Stimulated activated CD8-positive, alpha-beta memory T cell treated with anti-CD3 and anti-CD28 coated beads, Interleukin-4, amount 100 ng/mL, for 4 hours (primary cell): Measurements from ENCODE around the gene SAMD8.

ENCODE experiments used
- DNase-seq, 2 donors: peaks; one replicate each; pipeline ENCODE4 v3.0.0-alpha.2; 2020; ENCODE audit warnings: low read depth in 2 of 2, low spot score in 1 of 2

Gene SAMD8

GRCh38 chr10:75111365-75111906, at the start of gene SAMD8:
Gene SAMD8 (plus strand): TSS chr10:75111656. CDS start chr10:75150529, 38,873 bp downstream.
- DNase-seq: peak; percentile 86 to 92

DNA sequence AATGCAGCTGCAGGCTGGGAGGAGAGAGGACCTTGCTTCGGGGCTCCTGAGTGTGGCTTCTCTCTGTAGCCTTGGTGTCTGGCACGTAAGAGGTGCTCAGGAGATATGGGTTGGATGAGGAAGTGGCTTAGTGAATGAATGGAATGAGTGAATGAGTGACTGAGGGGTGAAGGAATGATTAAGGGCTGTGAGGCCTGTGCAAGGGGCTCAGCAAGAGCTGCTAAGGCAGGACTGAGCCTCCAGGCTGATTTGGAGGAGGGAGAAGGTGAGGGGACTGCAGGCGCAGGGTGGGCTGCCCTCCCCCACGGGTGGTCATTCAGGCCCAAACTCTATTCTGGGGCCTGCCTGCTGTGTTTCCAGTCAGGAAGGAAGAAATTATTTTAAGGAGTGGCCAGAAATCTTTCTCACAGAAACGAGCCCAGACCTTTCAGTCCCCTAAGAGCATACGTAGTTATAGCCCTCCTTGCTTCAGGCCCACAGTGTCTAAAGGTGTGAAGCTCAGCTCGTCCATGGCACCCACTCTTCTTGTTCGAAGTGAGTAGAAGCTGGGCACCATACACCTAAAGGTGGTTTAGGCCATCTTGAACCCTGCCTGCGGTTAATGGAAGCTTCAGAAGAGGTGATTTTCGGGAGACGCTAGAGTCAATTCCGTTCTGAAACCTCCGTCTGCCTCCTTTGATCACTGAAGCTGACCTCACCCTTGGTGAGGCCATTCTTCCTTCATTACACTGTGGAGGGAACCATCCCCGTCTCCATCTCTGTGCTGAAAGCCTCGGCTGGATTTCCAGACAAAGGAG, 49.5 kb upstream of the SAMD8 start:
- no peak for DNase-seq

DNA sequence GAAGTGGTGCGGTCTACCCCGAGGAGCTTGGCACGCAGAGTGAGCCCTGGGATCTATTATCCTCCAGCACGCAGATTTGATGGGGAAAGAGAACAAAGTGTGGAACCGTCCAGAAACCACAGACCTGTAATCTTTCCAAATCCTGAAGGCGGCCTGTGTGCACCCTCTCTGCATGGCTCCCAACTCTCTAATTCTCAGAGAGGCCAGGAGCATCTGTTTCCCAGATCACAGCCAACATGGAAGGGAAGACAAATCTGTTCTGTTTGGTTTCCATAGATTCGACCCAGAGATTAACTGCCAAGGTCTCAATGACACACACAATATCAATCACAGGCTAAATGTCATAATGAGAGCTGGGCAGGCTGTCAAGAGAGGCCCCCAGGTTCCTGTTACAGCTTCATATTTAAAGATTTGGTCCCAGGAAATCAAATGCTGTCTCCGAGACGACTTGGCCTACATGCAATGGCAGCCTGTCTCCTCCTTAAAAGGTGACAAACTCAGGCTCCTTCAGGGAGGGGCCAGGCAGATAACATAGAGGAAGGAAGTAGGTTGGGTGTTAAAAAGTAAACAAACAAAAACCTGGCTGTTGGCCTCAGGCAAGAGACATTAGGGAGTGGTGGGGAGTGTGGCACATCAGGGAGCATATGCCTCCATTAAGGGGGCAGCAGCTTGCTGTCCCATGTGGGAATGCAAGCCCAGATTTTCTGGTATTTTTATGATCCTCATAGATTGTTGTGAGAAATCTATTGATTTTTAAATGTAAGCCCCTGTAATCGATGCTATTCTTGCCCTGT, 48.8 kb upstream of the SAMD8 start:
- DNase-seq: no peak

GRCh38 chr10:75063461-75064230, 47.8 kb upstream of the SAMD8 start:
- no peak for DNase-seq

GRCh38 chr10:75065076-75065475, 46.4 kb upstream of the SAMD8 start:
- no peak for DNase-seq

GRCh38 chr10:75066271-75066670, 45.2 kb upstream of the SAMD8 start:
- no peak for DNase-seq

DNA sequence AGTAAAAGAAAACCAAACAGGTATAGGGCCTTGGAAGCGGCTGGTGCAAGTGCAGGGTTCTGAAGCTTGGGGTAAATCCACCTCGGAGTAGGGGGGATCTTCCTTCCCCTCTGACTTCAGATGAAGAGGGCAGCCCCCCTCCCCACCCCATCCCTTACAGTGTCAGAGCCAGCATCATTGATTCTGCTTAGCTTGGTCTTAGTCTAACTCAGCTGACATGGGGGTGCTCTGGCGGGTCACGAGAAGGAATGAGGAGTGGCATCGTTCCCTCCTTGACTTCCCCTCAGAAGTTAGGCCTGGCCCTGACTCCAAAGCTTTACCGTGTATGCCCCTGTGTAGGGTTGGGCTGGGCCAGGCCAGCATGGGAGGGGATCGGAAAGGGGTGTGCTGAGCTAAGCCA, 44.2 kb upstream of the SAMD8 start:
- DNase-seq: no peak

GRCh38 chr10:75068523-75068922, 42.9 kb upstream of the SAMD8 start:
- DNase-seq: no peak

- DNase-seq: no peak
These were observed 41.0 kb upstream of the SAMD8 start for GRCh38 chr10:75070476-75070875.

- no peak for DNase-seq
These were observed 40.5 kb upstream of the SAMD8 start for GRCh38 chr10:75070961-75071428.

DNA sequence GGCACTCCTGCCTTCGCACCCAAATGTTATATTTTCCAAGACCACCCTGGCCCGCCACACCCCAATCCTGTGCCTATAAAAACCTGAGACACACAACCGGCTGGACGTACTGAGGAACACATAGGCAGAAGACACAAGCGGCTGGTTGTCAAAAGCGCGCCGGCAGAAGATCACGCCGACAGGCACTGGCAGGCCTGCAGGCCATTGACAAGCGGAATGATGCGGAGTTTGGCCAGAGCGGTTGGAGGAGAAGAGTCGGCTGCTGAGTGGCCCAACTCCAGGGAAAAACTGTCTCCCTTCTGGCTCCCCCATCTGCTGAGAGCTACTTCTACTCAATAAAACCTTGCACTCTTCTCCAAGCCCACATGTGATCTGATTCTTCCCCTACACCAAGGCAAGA, 39.7 kb upstream of the SAMD8 start:
- no peak for DNase-seq

DNA sequence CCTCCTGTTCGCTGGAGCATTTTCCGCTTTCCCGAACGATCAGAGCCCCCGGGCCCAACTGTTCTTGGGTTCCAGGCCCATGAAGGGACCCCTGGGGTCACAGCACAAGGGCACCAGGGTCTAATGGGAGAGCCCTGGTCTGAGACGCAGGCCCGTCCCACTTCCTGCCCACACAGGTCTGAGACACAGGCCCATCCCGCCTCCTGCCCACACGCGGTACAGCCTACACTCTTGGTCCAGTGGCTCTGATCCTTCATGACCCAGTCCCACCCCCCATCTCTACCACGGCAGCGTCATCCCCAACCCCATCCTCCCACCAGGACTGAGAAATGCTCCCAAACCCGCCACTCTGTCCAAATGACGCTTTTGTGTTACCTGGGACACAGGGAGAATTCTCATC, 38.7 kb upstream of the SAMD8 start:
- DNase-seq: no peak

DNA sequence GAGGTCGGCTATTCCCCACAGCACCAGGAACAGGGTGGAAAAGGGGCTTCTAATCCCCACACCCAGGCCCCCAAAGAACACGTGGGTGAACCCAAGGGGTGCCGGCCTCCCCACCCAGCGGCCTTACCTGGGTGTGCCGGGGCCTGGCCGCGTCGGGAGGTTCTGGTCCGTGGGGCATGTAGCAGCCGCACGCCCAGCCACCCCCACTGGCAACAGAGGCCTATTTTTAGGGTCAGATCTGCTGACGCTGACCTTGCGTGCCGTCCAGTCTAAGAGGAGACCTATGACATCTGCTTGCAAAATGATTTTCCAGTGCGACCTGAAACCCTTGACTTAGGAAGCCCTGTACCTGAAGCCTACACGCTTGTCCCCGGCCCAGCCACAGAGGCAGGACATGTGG, 38.0 kb upstream of the SAMD8 start:
- no peak for DNase-seq

DNA sequence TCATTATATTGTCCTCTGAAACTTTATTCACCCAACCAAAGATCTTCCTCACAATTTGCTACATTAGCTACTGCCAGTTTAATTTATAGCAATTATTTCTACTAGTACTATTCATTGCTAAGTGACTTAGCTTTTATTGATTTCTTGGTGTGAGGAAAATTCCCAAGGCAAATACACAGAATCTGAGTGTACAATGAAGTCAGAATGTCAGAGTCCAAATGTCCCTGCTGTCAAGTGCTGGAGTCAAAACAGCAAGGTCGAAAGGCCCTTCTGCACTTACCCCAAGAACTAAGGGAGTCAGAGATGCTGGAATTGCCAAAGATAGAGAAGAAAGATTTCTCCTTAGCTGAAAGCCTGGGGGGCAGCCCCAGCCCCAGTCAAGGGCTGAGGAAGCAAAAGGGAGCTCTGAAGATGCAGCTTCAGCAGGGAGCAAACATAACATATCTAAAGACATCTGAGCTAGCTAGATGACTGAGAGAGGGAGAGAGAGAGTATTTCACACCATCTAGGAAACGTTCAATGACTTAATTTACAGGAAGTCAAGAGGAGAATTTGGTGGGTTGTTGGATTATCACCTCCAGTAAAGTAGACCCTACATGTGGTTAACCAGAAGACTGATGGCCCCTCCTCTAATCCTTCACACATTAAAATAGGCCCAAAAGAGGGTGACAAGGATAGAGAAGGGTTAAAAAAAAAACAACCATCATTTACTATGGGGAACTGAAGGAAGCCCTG, 36.6 kb upstream of the SAMD8 start:
- DNase-seq: no peak

- no peak for DNase-seq
These were observed 35.1 kb upstream of the SAMD8 start for GRCh38 chr10:75076348-75076747.

GRCh38 chr10:75079436-75080083, 31.9 kb upstream of the SAMD8 start:
- DNase-seq: no peak

DNA sequence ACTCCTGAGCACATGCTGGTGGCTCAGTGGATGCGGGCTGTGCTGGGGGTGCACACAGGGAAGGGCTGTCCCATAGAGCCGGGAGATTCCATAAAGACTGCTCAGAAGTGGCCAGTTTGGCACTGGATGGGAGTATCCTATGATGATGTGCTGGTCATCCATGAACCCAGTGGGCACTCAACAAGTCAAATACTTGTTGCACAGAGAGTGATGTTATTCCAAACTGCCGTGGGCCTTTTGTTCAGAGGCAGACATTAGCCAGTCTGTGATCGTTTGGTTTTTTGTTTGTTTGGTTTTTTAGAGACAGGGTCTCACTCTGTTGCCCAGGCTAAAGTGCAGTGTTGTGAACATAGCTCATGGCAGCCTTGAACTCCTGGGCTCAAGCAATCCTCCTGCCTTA, 30.9 kb upstream of the SAMD8 start:
- DNase-seq: no peak

DNA sequence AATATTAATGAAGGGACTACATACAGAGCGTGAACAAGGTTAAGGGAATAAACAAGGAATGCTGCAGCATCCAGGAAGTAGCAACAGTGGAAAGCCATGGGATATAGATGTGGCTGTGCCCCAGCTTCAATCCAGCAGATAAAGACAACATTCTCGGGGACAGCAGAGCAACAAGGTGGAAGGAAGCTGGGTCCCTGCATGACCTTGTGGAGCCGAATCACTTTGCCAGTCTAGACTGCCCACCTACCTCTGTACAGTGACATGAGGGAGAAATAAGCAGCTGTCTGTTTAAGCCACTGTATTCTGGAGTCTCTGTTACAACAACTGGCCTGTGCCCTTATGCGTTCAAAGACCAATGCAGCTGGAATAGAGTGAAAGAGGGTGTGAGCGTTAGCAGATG, 30.1 kb upstream of the SAMD8 start:
- no peak for DNase-seq

- no peak for DNase-seq
These were observed 27.3 kb upstream of the SAMD8 start for GRCh38 chr10:75083972-75084833.
